Activated T-cell treated with anti-CD3 and anti-CD28 coated beads, Interleukin-2, amount 50 U/mL, for 72 hours (primary cell): Measurements from ENCODE around the gene CLIP2. TPM values are rescaled to one million over a fixed set of nuclear protein-coding genes. Genes with fewer than 3 reads are reported as not detected.

Experiments used
- ATAC-seq, 2 donors: fragments of 150-1000 bp; cut with Tn5 transposase; replicated peaks in 1 of 2; 2 replicates each; pipeline ENCODE4 v1.10.0; 2021; ENCODE audit warnings: moderate library complexity in 2 of 2, mild to moderate bottlenecking in 1 of 2
- DNase-seq, 2 donors: peaks; one replicate each; pipeline ENCODE4 v3.0.0; 2021 to 2022; ENCODE audit warnings: mixed read lengths in 1 of 2
- H3K27ac Mint-ChIP-seq: one replicate; pipeline ENCODE4 v1.8.0; 2022; ENCODE audit warnings: mild to moderate bottlenecking, moderate library complexity, mixed read lengths
- H3K27me3 Mint-ChIP-seq: one replicate; pipeline ENCODE4 v1.8.0; 2022; ENCODE audit warnings: low read depth, mixed read lengths
- H3K36me3 Mint-ChIP-seq, 2 donors: one replicate each; pipeline ENCODE4 v1.8.0; 2022; ENCODE audit warnings: mixed read lengths in 2 of 2, mild to moderate bottlenecking in 1 of 2; ENCODE audit not compliant: insufficient read depth in 2 of 2
- H3K4me1 Mint-ChIP-seq: one replicate; pipeline ENCODE4 v1.8.0; 2022; ENCODE audit warnings: low read depth, mixed read lengths
- H3K4me3 Mint-ChIP-seq, 2 donors: one replicate each; pipeline ENCODE4 v1.8.0; 2022; ENCODE audit warnings: mild to moderate bottlenecking in 2 of 2, mixed read lengths in 2 of 2, moderate library complexity in 2 of 2
- H3K9me3 Mint-ChIP-seq, 2 donors: one replicate each; pipeline ENCODE4 v1.8.0; 2022; ENCODE audit warnings: mixed read lengths in 2 of 2
- total RNA-seq, 2 donors: library from RNA; stranded (reverse); gene quantifications; one replicate each; pipeline ENCODE4 v1.2.3, GENCODE V29; 2022

The CLIP2 gene
- total RNA-seq, 2 donors from 2014 or later: 2.4 to 3.2 TPM

DNA sequence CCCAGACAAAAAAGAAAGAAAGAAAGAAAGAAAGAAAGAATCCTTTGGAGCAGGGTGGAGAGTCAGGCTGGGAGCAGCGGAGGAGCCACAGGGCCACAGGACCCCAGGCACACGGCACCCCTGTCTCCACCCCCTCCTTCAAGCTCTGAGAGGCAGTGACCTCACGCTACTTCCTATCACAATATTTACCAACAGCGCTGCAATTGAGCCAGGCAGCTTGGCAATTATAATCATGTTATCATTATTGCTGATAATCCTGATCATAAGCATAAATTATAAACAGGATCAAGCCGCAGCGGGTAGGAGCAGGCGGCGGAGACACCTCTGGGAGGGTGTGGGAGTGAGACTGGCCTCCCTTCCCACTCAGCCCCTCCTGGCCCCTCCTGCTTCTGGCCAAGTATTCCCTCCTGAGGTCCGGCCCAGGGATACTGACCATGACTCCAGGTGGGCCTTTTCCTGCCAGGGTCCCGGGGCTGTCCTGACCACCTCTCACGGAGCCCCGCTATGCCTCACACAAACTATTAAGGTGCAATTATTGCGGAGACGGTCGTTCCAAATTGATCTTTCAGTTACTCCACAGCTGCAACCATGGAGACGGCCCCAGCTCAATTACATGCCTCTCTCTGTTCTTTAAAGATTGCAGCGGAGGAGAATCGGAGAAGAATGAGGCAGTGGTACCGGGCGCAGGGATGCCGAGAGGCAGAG is 154.5 kb downstream of the CLIP2 start:
- Mint-ChIP-seq H3K27ac (no peak overlapping the region), H3K4me3 (no peak overlapping the region), H3K27me3 (no peaks in the 10 kb centered on the region), H3K9me3 (peaks cover 0 to 1% of the 10 kb centered on the region in 2 donors), H3K36me3 (no peaks in the 10 kb centered on the region), H3K4me1 (no peaks in the 10 kb centered on the region)
- ATAC-seq (no peak), DNase-seq (no peak)

DNA sequence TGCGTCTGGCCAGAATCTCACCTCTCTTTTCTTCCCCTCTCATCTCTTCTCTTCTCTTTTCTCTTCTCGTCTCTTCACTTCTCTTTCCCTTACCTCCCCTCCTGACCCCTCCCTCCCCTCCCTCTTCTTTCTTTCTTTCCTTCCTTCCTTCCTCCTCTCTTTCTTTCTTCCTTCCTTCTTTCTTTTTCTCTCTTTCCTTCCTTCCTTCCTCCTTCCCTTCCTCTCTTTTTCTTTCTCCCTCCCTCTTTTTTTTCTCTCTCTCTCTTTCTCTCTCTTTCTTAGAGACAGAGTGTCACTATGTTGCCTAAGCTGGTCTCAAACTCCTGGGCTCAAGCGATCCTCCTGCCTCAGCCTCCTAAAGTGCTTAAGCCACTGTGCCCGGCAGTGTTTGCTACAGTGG is 159.9 kb downstream of the CLIP2 start:
- Mint-ChIP-seq H3K27me3 (no peaks in the 10 kb centered on the region), H3K4me1 (peaks cover 15% of the 10 kb centered on the region), H3K27ac (no peak overlapping the region), H3K4me3 (no peak overlapping the region), H3K36me3 (peaks cover 0 to 6% of the 10 kb centered on the region in 2 donors), H3K9me3 (no peaks in the 10 kb centered on the region)
- ATAC-seq (no peak), DNase-seq (no peak)

DNA sequence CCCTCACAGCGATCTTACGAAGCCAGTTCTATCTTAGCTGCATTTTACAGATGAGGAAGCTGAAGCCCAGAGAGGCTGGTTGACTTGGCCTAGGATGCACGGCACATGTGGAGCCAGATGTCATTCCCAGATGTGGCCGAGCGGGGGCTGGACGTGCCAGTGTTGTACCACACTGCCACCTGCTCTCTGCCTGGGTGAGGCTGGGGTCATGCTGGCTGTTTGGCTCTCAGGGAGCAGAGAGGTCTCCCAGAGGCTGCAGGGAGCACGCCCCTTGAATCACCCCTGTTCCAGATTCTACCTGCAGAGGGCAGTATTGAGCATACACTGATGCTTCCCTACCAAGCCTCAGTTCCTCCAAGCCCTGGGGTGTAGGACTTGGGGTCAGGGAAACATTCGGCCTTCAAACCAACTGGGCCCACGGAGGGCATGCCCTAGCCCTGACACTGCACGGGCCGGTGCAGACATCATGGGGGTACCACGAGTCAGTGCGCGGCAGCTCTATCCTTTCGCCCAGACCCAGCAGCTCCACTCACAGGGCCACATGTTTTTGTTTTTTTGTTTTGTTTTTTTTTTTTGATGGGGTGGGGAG is 160.7 kb downstream of the CLIP2 start:
- no peaks in the 10 kb centered on the region for H3K9me3 Mint-ChIP-seq
- peaks cover 0 to 6% of the 10 kb centered on the region in 2 donors for H3K36me3 Mint-ChIP-seq
- H3K4me3 Mint-ChIP-seq: no peak overlapping the region

DNA sequence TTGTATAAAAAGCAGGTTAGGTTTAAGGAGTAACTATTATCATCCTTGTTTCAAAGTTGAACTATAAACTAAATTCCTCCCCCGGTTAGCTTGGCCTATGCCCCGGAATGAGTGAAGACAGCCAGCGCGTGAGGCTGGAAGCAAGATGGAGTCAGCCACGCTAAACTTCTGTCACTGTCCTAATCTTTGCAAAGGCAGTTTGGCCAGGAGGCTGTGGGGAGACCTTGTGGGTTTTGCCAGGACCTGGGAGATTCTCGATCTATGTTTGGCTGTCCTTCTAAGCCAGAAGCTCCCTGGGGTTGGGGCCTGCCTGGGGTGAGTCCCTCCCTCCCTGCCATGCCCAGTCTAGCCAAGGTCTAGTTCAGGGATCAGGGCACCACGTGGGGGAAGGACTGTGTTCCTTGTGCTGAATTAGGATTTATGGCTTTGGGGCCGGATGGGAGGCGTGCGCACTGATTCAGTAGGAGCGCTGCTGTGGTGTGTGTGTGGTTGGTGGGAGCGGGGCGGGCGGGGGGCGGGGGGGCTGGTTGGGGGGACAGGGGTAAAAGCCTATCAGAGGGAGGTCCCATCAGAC is 163.6 kb downstream of the CLIP2 start:
- peak in 1 of 2 donors; percentile 29 for DNase-seq
- Mint-ChIP-seq H3K4me3 (peak overlapping the region; percentile 85 to 88), H3K27me3 (peaks cover 7% of the 10 kb centered on the region), H3K4me1 (peaks cover 15% of the 10 kb centered on the region), H3K36me3 (peaks cover 0 to 6% of the 10 kb centered on the region in 2 donors), H3K9me3 (no peaks in the 10 kb centered on the region), H3K27ac (peak overlapping the region; percentile 91)
- peak in 1 of 2 donors; percentile 0 for ATAC-seq

More for the DNA sequence above, 160.7 kb downstream of the CLIP2 start:
- Mint-ChIP-seq H3K27ac (no peak overlapping the region), H3K4me1 (peaks cover 15% of the 10 kb centered on the region), H3K27me3 (peaks cover under 1% of the 10 kb centered on the region)
- ATAC-seq (no peak), DNase-seq (peak; percentile 72 to 80)

DNA sequence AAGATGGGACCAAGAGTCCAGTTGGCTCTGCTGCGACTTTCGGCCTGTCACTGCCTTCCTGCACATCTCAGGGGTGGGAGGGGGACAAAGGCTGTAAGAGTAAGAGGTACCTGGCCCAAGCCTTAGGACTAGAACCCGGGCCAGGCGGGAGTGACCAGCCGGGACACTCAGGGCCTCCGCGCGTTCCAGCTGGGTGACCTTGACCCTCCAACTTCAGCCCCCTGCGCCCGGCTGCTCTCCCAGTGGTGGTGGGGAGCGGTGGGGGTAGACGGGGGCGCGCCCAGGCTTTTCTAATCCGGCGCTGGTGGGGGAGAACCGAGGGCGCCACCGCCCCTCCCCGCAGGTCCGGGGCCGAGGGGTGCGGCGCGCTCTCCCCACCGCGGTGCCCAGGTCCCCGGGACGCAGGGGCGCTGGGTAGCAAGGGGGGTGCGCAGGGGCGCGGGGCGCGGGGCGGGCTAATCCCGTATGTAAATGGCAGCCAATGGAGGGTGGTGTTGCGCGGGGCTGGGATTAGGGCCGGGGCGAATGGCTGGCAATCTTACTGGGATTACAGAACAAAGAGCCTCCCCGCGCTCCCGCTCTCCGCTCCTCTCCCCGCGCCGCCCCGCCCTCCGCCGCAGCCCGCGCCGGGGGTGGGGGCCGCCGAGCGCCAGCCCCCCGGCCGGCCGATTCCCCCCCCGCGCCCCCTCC is 164.3 kb downstream of the CLIP2 start, which contains the start of gene GTF2IRD1:
Gene GTF2IRD1, plus strand, starts transcription at position 585 of the 690 bp plus-strand sequence. CDS start 54,175 bp downstream, outside the sequence.
- H3K4me1 Mint-ChIP-seq: peaks cover 15% of the 10 kb centered on the region
- H3K27ac Mint-ChIP-seq: peak within 1 kb of the TSS; percentile 91
- DNase-seq (peak; percentile 51 to 53), ATAC-seq (peak; percentile 24 to 35)
- peaks cover 0 to 6% of the 10 kb centered on the region in 2 donors for H3K36me3 Mint-ChIP-seq
- H3K27me3 Mint-ChIP-seq: peaks cover 7% of the 10 kb centered on the region
- no peaks in the 10 kb centered on the region for H3K9me3 Mint-ChIP-seq
- peak within 1 kb of the TSS; percentile 85 to 88 for H3K4me3 Mint-ChIP-seq

DNA sequence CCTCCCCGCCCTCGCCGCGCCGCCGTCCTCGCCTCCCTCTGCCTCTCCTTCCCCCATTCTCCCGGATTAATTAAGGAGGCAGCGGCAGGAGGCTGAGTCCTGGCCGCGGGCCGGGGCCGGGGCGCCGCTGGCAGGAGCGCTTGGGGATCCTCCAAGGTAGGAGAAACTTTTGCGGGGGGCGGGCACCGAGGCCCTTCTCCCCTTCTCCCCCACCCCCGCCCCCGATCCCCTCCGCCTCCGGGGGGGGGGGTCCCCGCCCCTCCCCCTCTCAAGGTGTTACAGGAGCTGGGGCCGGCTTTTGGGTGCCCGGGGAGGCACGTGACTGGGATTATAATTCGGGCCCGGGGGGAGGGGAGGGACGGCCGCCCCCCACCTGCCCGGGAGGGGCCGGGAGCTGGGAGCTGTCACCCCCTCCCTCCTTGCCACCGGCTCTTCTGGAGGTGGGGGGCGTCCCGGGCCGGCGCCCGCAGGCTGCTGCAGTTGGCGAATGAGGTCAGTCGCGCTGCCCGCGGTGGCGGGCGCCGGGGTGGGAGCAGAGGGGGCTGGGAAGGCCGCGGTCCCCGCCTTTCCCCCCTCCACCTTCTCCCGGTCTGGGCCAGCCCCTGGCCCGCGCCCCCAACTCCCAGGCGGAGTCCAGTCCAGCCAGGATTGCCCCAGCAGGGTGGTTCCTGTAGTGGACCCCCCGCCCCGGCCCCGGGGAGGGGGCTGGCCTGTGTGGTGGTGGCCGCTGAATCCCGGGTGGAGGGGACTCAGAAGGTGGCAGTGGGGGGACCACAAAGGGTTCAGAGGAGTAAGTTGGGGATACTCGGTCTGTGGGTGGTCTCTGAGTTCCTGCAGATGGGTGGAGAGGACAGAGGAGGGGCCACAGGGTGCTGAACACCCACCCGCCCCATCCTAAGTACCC is 165.1 kb downstream of the CLIP2 start:
- H3K27ac Mint-ChIP-seq: no peak overlapping the region
- H3K36me3 Mint-ChIP-seq: peaks cover 0 to 6% of the 10 kb centered on the region in 2 donors
- ATAC-seq (no peak), DNase-seq (peak; percentile 31 to 32)
- H3K4me3 Mint-ChIP-seq: peak overlapping the region; percentile 49 to 63
- peaks cover 7% of the 10 kb centered on the region for H3K27me3 Mint-ChIP-seq
- H3K4me1 Mint-ChIP-seq: peaks cover 15% of the 10 kb centered on the region
- H3K9me3 Mint-ChIP-seq: no peaks in the 10 kb centered on the region

DNA sequence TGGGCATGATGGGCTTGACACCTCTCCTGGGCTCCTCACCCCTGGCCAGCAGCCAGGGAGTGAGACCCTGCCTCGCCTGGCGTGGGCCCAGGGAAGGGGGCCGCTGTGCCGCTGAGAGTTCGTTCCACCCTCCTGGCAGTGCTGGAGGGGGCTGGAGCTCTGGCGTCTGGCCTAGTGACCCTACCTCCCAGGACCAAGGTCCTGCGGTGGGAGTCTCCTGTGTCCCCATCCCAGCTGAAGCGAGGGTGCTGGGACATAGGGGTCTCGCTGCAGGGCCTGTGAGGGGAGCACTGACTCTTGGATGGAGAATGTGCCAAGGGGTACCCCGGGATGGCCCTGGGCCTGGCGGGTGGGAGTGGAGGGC is 165.7 kb downstream of the CLIP2 start:
- H3K27ac Mint-ChIP-seq: no peak overlapping the region
- no peak for ATAC-seq
- H3K27me3 Mint-ChIP-seq: peaks cover 7% of the 10 kb centered on the region
- peaks cover 15% of the 10 kb centered on the region for H3K4me1 Mint-ChIP-seq
- no peaks in the 10 kb centered on the region for H3K9me3 Mint-ChIP-seq
- no peak for DNase-seq
- peaks cover 0 to 6% of the 10 kb centered on the region in 2 donors for H3K36me3 Mint-ChIP-seq
- peak overlapping the region; percentile 20 to 45 for H3K4me3 Mint-ChIP-seq

DNA sequence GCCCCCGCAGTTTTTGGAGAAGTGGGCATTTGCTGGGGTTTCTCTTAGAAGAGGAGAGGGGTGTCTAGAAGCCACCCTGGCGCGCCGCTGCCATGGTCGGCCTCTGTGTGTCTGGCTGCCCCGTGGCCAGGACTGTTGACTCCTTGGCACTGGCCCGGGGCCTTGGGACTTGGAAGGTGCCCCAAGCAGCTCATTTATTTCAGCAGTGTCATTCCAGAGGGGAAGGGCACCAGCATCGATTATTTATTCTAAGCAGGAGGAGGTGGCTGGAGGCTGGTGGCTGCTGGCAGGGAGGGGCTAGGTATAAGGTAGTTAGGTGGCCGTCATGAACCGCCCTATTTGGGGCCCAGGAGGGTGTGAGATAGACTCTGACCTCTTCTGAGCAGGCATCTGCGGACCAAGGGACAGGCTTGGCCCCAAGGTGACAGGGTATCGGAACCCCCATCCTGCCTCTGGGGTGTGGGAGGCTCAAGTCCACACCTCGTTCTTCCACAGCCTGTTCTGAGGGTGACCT is 166.1 kb downstream of the CLIP2 start:
- no peak for DNase-seq
- ATAC-seq: no peak

More for the DNA sequence above, 166.1 kb downstream of the CLIP2 start:
- Mint-ChIP-seq H3K27ac (no peak overlapping the region), H3K4me1 (peaks cover 15% of the 10 kb centered on the region), H3K4me3 (peak overlapping the region; percentile 20 to 45), H3K9me3 (no peaks in the 10 kb centered on the region), H3K27me3 (peaks cover 7% of the 10 kb centered on the region), H3K36me3 (peaks cover 0 to 6% of the 10 kb centered on the region in 2 donors)

Other genes with a start within 250 kb of the CLIP2 start
- gene LIMK1, start 205.6 kb upstream of the CLIP2 start, total RNA-seq: 10 to 100 TPM; 18.8 to 22.3 TPM
- gene EIF4H, start 115.1 kb upstream of the CLIP2 start, total RNA-seq: 100 to 1,000 TPM; 452 to 457 TPM
- gene LAT2, start 79.4 kb upstream of the CLIP2 start, total RNA-seq: 1 to 10 TPM; 3.7 to 7.6 TPM
- 10 to 100 TPM; 62.9 to 95.3 TPM for gene RFC2, start 35.0 kb upstream of the CLIP2 start, total RNA-seq
- 1 to 10 TPM; 3.1 to 4.6 TPM for gene GTF2IRD1, start 164.5 kb downstream of the CLIP2 start, total RNA-seq